Testis (tissue), 2 donors: ENCODE data around the gene CDK16.

Experiments used
- POLR2A ChIP-seq: fragments of 450-650 bp; IDR thresholded peaks from one replicate; pipeline ENCODE4 v1.6.1; 2017; ENCODE audit warnings: antibody characterized with exemption, mild to moderate bottlenecking, moderate library complexity
- TF ChIP-seq, protein P1 (sequence below), 3 experiments: fragments of 450-650 bp in 2 of 3; fragments of 200-600 bp in 1 of 3; sonication (generic) in 1 of 3; IDR thresholded peaks; one replicate each; pipeline ENCODE4 v1.5.1; 2016 to 2019; ENCODE audit warnings: antibody characterized with exemption in 3 of 3, mild to moderate bottlenecking in 2 of 3, moderate library complexity in 1 of 3

DNA sequence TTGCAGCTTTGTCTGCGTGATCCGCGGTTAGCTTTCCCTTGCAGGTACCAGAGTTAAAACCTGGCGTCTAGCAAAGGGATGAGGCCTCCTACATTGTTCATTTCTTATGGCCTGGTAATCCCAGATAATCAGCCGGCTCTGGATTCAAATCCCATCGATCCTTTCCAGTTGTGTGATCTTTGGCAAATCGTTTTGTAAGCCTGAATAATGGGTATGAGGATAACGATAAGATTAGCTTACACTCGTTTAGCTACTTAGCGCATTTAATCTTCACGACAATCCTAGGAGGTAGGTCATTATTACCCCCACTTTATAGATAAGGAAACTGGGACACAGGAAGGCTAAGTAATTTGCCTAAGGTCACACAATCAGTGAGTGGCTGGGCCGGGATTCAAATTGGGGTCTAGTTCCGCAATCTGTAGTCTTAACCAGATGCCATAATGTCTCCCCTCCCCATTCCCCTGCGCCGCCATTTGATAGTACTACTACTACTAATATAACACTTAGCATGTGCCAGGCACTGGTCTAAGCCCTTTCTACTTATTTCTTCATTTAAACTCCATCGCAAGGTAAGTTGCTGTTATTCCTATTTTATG lies 26.6 kb upstream of the CDK16 start:
- TF ChIP-seq, protein P1, sequence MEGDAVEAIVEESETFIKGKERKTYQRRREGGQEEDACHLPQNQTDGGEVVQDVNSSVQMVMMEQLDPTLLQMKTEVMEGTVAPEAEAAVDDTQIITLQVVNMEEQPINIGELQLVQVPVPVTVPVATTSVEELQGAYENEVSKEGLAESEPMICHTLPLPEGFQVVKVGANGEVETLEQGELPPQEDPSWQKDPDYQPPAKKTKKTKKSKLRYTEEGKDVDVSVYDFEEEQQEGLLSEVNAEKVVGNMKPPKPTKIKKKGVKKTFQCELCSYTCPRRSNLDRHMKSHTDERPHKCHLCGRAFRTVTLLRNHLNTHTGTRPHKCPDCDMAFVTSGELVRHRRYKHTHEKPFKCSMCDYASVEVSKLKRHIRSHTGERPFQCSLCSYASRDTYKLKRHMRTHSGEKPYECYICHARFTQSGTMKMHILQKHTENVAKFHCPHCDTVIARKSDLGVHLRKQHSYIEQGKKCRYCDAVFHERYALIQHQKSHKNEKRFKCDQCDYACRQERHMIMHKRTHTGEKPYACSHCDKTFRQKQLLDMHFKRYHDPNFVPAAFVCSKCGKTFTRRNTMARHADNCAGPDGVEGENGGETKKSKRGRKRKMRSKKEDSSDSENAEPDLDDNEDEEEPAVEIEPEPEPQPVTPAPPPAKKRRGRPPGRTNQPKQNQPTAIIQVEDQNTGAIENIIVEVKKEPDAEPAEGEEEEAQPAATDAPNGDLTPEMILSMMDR (IDR thresholded peaks at IDR 0.05) = no peak
- no peak for TF ChIP-seq POLR2A
